SK-N-SH treated with all-trans-retinoic acid at 6 μM for 48 hours (cell line): Measurements from ENCODE around the gene IL4I1.

Experiments used
- ATAC-seq: fragments of 200-7000 bp; cut with Tn5 transposase; 3 replicates; pipeline ENCODE4 v1.9.1; 2020; ENCODE audit warnings: mild to moderate bottlenecking, moderate library complexity
- ARNTL ChIP-seq: fragments of 450-650 bp; formaldehyde crosslinking; IDR thresholded peaks from 2 replicates; pipeline ENCODE4 v1.5.0; 2020; ENCODE audit warnings: low read depth, mild to moderate bottlenecking, moderate library complexity, borderline replicate concordance
- BACH2 ChIP-seq: fragments of 250-450 bp; sonication (Bioruptor Pico); IDR thresholded peaks from 2 replicates; pipeline ENCODE4 v1.9.0; 2021; ENCODE audit warnings: mild to moderate bottlenecking, borderline replicate concordance
- CREB5 ChIP-seq: fragments of 250-450 bp; sonication (Bioruptor Pico); IDR thresholded peaks from 2 replicates; pipeline ENCODE4 v1.5.1; 2020; ENCODE audit warnings: low read depth, mild to moderate bottlenecking, moderate library complexity
- CSDC2 ChIP-seq: fragments of 250-450 bp; sonication (Bioruptor Pico); IDR thresholded peaks from 2 replicates; pipeline ENCODE4 v1.5.0; 2020; ENCODE audit warnings: mild to moderate bottlenecking, moderate library complexity
- CSRNP3 ChIP-seq: fragments of 250-450 bp; sonication (Bioruptor Pico); IDR thresholded peaks from 2 replicates; pipeline ENCODE4 v1.5.1; 2021; ENCODE audit warnings: mild to moderate bottlenecking, moderate library complexity
- ESRRG ChIP-seq: fragments of 250-450 bp; sonication (Bioruptor Pico); IDR thresholded peaks from 2 replicates; pipeline ENCODE4 v1.6.1; 2021; ENCODE audit warnings: mild to moderate bottlenecking
- GLIS3 ChIP-seq: fragments of 250-450 bp; sonication (Bioruptor Pico); IDR thresholded peaks from 2 replicates; pipeline ENCODE4 v1.5.0; 2020; ENCODE audit warnings: mild to moderate bottlenecking, moderate library complexity
- ISL1 ChIP-seq: fragments of 250-450 bp; sonication (Bioruptor Pico); IDR thresholded peaks from 2 replicates; pipeline ENCODE4 v2.1.2; 2022; ENCODE audit warnings: mild to moderate bottlenecking, moderate library complexity
- OSR1 ChIP-seq: fragments of 250-450 bp; sonication (Bioruptor Pico); IDR thresholded peaks from 2 replicates; pipeline ENCODE4 v1.8.0; 2022; ENCODE audit warnings: moderate library complexity, mild to moderate bottlenecking, inconsistent platforms
- PATZ1 ChIP-seq: fragments of 250-450 bp; sonication (Bioruptor Pico); IDR thresholded peaks from 2 replicates; pipeline ENCODE4 v1.8.0; 2020; ENCODE audit warnings: mild to moderate bottlenecking, moderate library complexity, borderline replicate concordance
- POU6F1 ChIP-seq: fragments of 250-450 bp; sonication (Bioruptor Pico); IDR thresholded peaks from 2 replicates; pipeline ENCODE4 v1.8.0; 2021; ENCODE audit warnings: low read depth, mild to moderate bottlenecking, moderate library complexity, borderline replicate concordance
- PPARA ChIP-seq: fragments of 250-450 bp; sonication (Bioruptor Pico); IDR thresholded peaks from 2 replicates; pipeline ENCODE4 v1.5.0; 2020; ENCODE audit warnings: mild to moderate bottlenecking, borderline replicate concordance
- RARB ChIP-seq: fragments of 250-450 bp; sonication (Bioruptor Pico); IDR thresholded peaks from 2 replicates; pipeline ENCODE4 v1.8.0; 2021; ENCODE audit warnings: mild to moderate bottlenecking, moderate library complexity
- SNAI2 ChIP-seq: fragments of 250-450 bp; sonication (Bioruptor Pico); IDR thresholded peaks from 2 replicates; pipeline ENCODE4 v1.5.0; 2020; ENCODE audit warnings: mild to moderate bottlenecking, moderate library complexity
- TCF4 ChIP-seq: fragments of 250-450 bp; sonication (Bioruptor Pico); IDR thresholded peaks from 2 replicates; pipeline ENCODE4 v1.8.0; 2021; ENCODE audit warnings: mild to moderate bottlenecking, moderate library complexity, borderline replicate concordance
- TOX ChIP-seq: fragments of 250-450 bp; sonication (Bioruptor Pico); IDR thresholded peaks from 2 replicates; pipeline ENCODE4 v1.8.0; 2021; ENCODE audit warnings: mild to moderate bottlenecking, moderate library complexity, borderline replicate concordance
- TSHZ2 ChIP-seq: fragments of 250-450 bp; sonication (Bioruptor Pico); IDR thresholded peaks from 2 replicates; pipeline ENCODE4 v1.5.0; 2020; ENCODE audit warnings: mild to moderate bottlenecking, moderate library complexity
- ZC3H10 ChIP-seq: fragments of 250-450 bp; sonication (Bioruptor Pico); IDR thresholded peaks from 2 replicates; pipeline ENCODE4 v1.5.1; 2021; ENCODE audit warnings: mild to moderate bottlenecking, moderate library complexity
- ZFP3 ChIP-seq: fragments of 250-450 bp; sonication (Bioruptor Pico); IDR thresholded peaks from 2 replicates; pipeline ENCODE4 v1.5.0; 2020; ENCODE audit warnings: mild to moderate bottlenecking, moderate library complexity
- ZNF565 ChIP-seq: fragments of 450-650 bp; formaldehyde crosslinking; conservative IDR thresholded peaks from 2 replicates; pipeline ENCODE4 v1.5.0; 2020; ENCODE audit warnings: low read depth, mild to moderate bottlenecking, moderate library complexity
- ZNF70 ChIP-seq: fragments of 450-650 bp; formaldehyde crosslinking; IDR thresholded peaks from 2 replicates; pipeline ENCODE4 v1.5.0; 2020; ENCODE audit warnings: mild to moderate bottlenecking, moderate library complexity
- ZNF8 ChIP-seq: fragments of 450-650 bp; formaldehyde crosslinking; IDR thresholded peaks from 2 replicates; pipeline ENCODE4 v1.5.0; 2020; ENCODE audit warnings: mild to moderate bottlenecking, moderate library complexity

Gene IL4I1

GRCh38 chr19:49853852-49854377 is 42.8 kb downstream of the IL4I1 start:
- TF ChIP-seq ESRRG (CRISPR knock-in tag) (no peak), TCF4 (no peak), GLIS3 (no peak), ARNTL (CRISPR knock-in tag) (no peak), TSHZ2 (no peak), ZFP3 (CRISPR knock-in tag) (no peak), CSRNP3 (CRISPR knock-in tag) (no peak), OSR1 (CRISPR knock-in tag) (no peak), ZNF70 (CRISPR knock-in tag) (no peak), PATZ1 (CRISPR knock-in tag) (no peak), RARB (no peak), POU6F1 (no peak), ZNF8 (CRISPR knock-in tag) (no peak), TOX (CRISPR knock-in tag) (no peak), CREB5 (CRISPR knock-in tag) (no peak), ZNF565 (CRISPR knock-in tag) (no peak), ISL1 (CRISPR knock-in tag) (no peak), ZC3H10 (CRISPR knock-in tag) (no peak)
- no peak for ATAC-seq

GRCh38 chr19:49852631-49853126 is 44.0 kb downstream of the IL4I1 start:
- TF ChIP-seq POU6F1: no peak
- TF ChIP-seq CSDC2: no peak
- no peak for TF ChIP-seq SNAI2 (CRISPR knock-in tag)
- no peak for TF ChIP-seq ZNF70 (CRISPR knock-in tag)
- no peak for TF ChIP-seq ARNTL (CRISPR knock-in tag)
- no peak for TF ChIP-seq CSRNP3 (CRISPR knock-in tag)
- no peak for TF ChIP-seq TCF4
- no peak for TF ChIP-seq BACH2
- TF ChIP-seq ESRRG (CRISPR knock-in tag): no peak
- TF ChIP-seq ZNF8 (CRISPR knock-in tag): no peak
- no peak for TF ChIP-seq PPARA (CRISPR knock-in tag)
- no peak for TF ChIP-seq TSHZ2
- no peak for TF ChIP-seq ZFP3 (CRISPR knock-in tag)
- no peak for ATAC-seq
